ENCODE results near the gene FSIP1. TPM values are rescaled to one million over a fixed set of nuclear protein-coding genes. Genes with fewer than 3 reads are reported as not detected.

The FSIP1 gene
- total RNA-seq, 2 experiments from 2014 or later = 0.22 to 0.34 TPM

- H3K4me1 ChIP-seq (ENCODE audit: insufficient read depth, low read length) = peaks cover 9% of the 10 kb centered on the region
Observed at GRCh38 chr15:39781967-39782302, 706 bp downstream of the FSIP1 start.

GRCh38 chr15:39781147-39781966 is 1.3 kb downstream of the FSIP1 start:
- Histone ChIP-seq H3K9me3 (ENCODE audit: control insufficient read depth in 1 of 2, insufficient read depth in 1 of 2, low read length in 2 of 2) (no peaks in the 10 kb centered on the region), H3K36me3 (ENCODE audit: insufficient read depth, low read length) (no peaks in the 10 kb centered on the region), H3K4me3 (ENCODE audit: low read length) (no peak overlapping the region), H3K4me1 (ENCODE audit: insufficient read depth, low read length) (peaks cover 9% of the 10 kb centered on the region), H3K27ac (ENCODE audit: low read depth in 1 of 2, low read length in 2 of 2) (no peak overlapping the region), H3K27me3 (ENCODE audit: control insufficient read depth in 1 of 2, insufficient read depth in 2 of 2, low read length in 2 of 2) (no peaks in the 10 kb centered on the region)
- Mint-ChIP-seq H3K27ac (peak overlapping the region; percentile 76), H3K9me3 (no peaks in the 10 kb centered on the region), H3K27me3 (no peaks in the 10 kb centered on the region), H3K4me1 (ENCODE audit: low read depth) (peaks cover 52% of the 10 kb centered on the region), H3K4me3 (peak overlapping the region; percentile 86), H3K36me3 (ENCODE audit: low read depth) (peaks cover 12% of the 10 kb centered on the region)
- DNase-seq (peak in 1 of 14 experiments; percentile 17), ATAC-seq (ENCODE audit: poor library complexity) (no peak)
- intact Hi-C loops (cut with DNase I, micrococcal nuclease) = loop anchor here (5.0 to 10.0 kb wide), 11 partner anchors 93 to 1333 kb away; partner anchors contain the start of genes BUB1B (in 1 of the 2), CCDC32 (in 1 of the 2), INAFM2 (in 1 of the 2) and INO80 (in 1 of the 2)
- POLR2A ChIA-PET = no interaction called here
- no peak for TF ChIP-seq CTCF (IDR thresholded peaks at IDR 0.05)
- CTCF ChIA-PET = no interaction called here

More at GRCh38 chr15:39781967-39782302, 706 bp downstream of the FSIP1 start:
- ATAC-seq (ENCODE audit: poor library complexity) (no peak), DNase-seq (no peak)
- no peak for TF ChIP-seq CTCF (IDR thresholded peaks at IDR 0.05)
- H3K36me3 Mint-ChIP-seq (ENCODE audit: low read depth) = peaks cover 12% of the 10 kb centered on the region
- CTCF ChIA-PET = interaction anchor here (0.9 to 1.5 kb wide), 3 partner anchors 25 to 1327 kb away, joined by 3 to 8 read pairs (median 4); no protein-coding TSS in a partner anchor
- intact Hi-C loops (cut with DNase I, micrococcal nuclease) = loop anchor here (1.0 to 10.0 kb wide), 12 partner anchors 8 to 1333 kb away; partner anchors contain the start of genes BUB1B (in 1 of the 2), CCDC32 (in 1 of the 2), INAFM2 (in 1 of the 2) and INO80 (in 1 of the 2)
- H3K27me3 Mint-ChIP-seq = no peaks in the 10 kb centered on the region
- peaks cover 56% of the 10 kb centered on the region for H3K4me1 Mint-ChIP-seq (ENCODE audit: low read depth)
- Histone ChIP-seq H3K9me3 (ENCODE audit: control insufficient read depth in 1 of 2, insufficient read depth in 1 of 2, low read length in 2 of 2) (no peaks in the 10 kb centered on the region), H3K4me3 (ENCODE audit: low read length) (peak overlapping the region; percentile 83), H3K27me3 (ENCODE audit: control insufficient read depth in 1 of 2, insufficient read depth in 2 of 2, low read length in 2 of 2) (no peaks in the 10 kb centered on the region), H3K36me3 (ENCODE audit: insufficient read depth, low read length) (no peaks in the 10 kb centered on the region), H3K27ac (ENCODE audit: low read depth in 1 of 2, low read length in 2 of 2) (peak overlapping the region in 1 of 2 donors; percentile 11)
- peak overlapping the region; percentile 86 for H3K4me3 Mint-ChIP-seq
- POLR2A ChIA-PET = interaction anchor here (0.7 to 2.1 kb wide), 6 partner anchors 8 to 1328 kb away, joined by 3 to 7 read pairs (median 4); partner anchors contain the start of genes BMF, BUB1B, FAM98B and SRP14
- no peaks in the 10 kb centered on the region for H3K9me3 Mint-ChIP-seq
- H3K27ac Mint-ChIP-seq = peak overlapping the region; percentile 76

GRCh38 chr15:39778021-39778420 is 4.6 kb downstream of the FSIP1 start:
- ATAC-seq (ENCODE audit: poor library complexity) (no peak), DNase-seq (no peak)
- Histone ChIP-seq H3K27me3 (ENCODE audit: control insufficient read depth in 1 of 2, insufficient read depth in 2 of 2, low read length in 2 of 2) (no peaks in the 10 kb centered on the region), H3K36me3 (ENCODE audit: insufficient read depth, low read length) (no peaks in the 10 kb centered on the region), H3K27ac (ENCODE audit: low read depth in 1 of 2, low read length in 2 of 2) (no peak overlapping the region), H3K9me3 (ENCODE audit: control insufficient read depth in 1 of 2, insufficient read depth in 1 of 2, low read length in 2 of 2) (no peaks in the 10 kb centered on the region), H3K4me3 (ENCODE audit: low read length) (no peak overlapping the region), H3K4me1 (ENCODE audit: insufficient read depth, low read length) (peaks cover 14% of the 10 kb centered on the region)
- no peak for TF ChIP-seq CTCF (IDR thresholded peaks at IDR 0.05)
- Mint-ChIP-seq H3K9me3 (no peaks in the 10 kb centered on the region), H3K27ac (no peak overlapping the region), H3K4me3 (no peak overlapping the region), H3K36me3 (ENCODE audit: low read depth) (peaks cover 10% of the 10 kb centered on the region), H3K4me1 (ENCODE audit: low read depth) (peaks cover 44% of the 10 kb centered on the region), H3K27me3 (no peaks in the 10 kb centered on the region)
- intact Hi-C loops (cut with DNase I, micrococcal nuclease) = loop anchor here in 1 of 2 experiments (1.0 kb wide), 1 partner anchor 8 kb away; no protein-coding TSS in a partner anchor
- CTCF ChIA-PET = no interaction called here
- POLR2A ChIA-PET = no interaction called here

Data from CD4-positive, alpha-beta T cell (primary cell).